ENCODE data around the gene USP30. TPM values are rescaled to one million over a fixed set of nuclear protein-coding genes. Genes with fewer than 3 reads are reported as not detected.
"Not testable (repeated sequence)": the region's sequence is repeated elsewhere in the genome, so short reads cannot be mapped to it uniquely, and the experiment has no call there.

The USP30 gene
- total RNA-seq, 1 experiment from 2014 or later = 12.5 TPM

DNA sequence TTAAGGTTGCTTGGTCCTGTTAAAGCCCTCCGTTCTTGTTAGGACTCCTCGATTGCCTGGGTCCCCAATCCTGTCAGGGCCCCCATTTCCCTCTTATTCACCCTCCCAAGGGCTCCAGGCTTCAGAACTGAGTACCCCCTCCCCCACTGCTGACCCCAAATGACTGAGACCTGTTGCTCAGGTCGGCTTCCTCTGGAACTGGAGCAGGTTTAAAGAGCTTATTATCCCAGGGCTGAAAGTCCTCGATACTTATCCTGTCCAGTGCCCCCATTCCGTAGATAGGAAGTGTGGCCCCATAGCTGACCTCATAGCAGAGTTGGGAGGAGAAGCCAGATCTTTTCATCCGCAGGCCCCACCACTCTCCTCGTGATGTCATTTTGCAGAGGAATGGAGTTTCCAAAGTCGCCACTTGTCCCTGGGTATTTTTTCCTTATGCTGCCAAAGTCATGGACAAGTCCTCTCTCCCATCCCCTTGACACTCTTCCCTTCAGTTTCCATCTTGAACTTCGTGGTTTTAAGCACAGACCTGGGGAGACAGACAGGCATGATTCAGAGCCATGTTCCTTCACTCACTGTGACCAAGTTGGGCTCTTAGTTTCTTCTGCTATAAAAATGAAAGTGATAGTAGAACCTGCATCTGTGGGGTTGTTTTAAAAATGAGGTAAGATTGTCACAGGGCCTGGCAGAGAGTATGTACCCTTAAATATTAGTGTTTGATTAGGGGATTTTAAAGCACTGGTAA is 1.2 kb downstream of the USP30 start:
- ChIA-PET POLR2A (ENCODE audit: unreplicated experiment) (interaction anchor here (0.6 kb wide), 1 partner anchor 18 kb away, joined by 4 read pairs; no protein-coding TSS in a partner anchor), CTCF (interaction anchor here (0.6 kb wide), 1 partner anchor 24 kb away, joined by 3 read pairs; no protein-coding TSS in a partner anchor)
- Histone ChIP-seq H4K20me1 (ENCODE audit: insufficient read depth) (no peaks in the 10 kb centered on the region), H3K4me2 (peak overlapping the region; percentile 80), H3F3A (ENCODE audit: insufficient read depth, low read depth) (no peaks in the 10 kb centered on the region), H3K27ac (no peak overlapping the region), H3K36me3 (ENCODE audit: low read depth) (no peaks in the 10 kb centered on the region), H2AFZ (peak overlapping the region; percentile 94), H3K4me1 (replicated peaks; ENCODE audit: insufficient read depth) (peaks cover 11% of the 10 kb centered on the region; the same call in 1 of the 2 replicates), H3K9me2 (ENCODE audit: insufficient read depth) (no peaks in the 10 kb centered on the region), H3K4me3 (peak overlapping the region; percentile 79), H3K79me2 (ENCODE audit: low read depth) (no peaks in the 10 kb centered on the region), H3K27me3 (ENCODE audit: insufficient read depth, low read depth) (no peaks in the 10 kb centered on the region), H3K9me3 (ENCODE audit: insufficient read depth, low read depth) (no peaks in the 10 kb centered on the region)
- TF ChIP-seq, protein P1, sequence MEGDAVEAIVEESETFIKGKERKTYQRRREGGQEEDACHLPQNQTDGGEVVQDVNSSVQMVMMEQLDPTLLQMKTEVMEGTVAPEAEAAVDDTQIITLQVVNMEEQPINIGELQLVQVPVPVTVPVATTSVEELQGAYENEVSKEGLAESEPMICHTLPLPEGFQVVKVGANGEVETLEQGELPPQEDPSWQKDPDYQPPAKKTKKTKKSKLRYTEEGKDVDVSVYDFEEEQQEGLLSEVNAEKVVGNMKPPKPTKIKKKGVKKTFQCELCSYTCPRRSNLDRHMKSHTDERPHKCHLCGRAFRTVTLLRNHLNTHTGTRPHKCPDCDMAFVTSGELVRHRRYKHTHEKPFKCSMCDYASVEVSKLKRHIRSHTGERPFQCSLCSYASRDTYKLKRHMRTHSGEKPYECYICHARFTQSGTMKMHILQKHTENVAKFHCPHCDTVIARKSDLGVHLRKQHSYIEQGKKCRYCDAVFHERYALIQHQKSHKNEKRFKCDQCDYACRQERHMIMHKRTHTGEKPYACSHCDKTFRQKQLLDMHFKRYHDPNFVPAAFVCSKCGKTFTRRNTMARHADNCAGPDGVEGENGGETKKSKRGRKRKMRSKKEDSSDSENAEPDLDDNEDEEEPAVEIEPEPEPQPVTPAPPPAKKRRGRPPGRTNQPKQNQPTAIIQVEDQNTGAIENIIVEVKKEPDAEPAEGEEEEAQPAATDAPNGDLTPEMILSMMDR (conservative IDR thresholded peaks at IDR 0.05) = no peak
- no peak for TF ChIP-seq EZH2 (IDR thresholded peaks at IDR 0.05; ENCODE audit: low read depth)
- no peak for DNase-seq
- TSS peak; percentile 45 for BruUV-seq (replicated peaks)
- intact Hi-C loops (cut with micrococcal nuclease; ENCODE audit: unreplicated experiment) = loop anchor here (5.0 kb wide), 1 partner anchor 196 kb away; the partner anchor contains the start of gene SSH1

DNA sequence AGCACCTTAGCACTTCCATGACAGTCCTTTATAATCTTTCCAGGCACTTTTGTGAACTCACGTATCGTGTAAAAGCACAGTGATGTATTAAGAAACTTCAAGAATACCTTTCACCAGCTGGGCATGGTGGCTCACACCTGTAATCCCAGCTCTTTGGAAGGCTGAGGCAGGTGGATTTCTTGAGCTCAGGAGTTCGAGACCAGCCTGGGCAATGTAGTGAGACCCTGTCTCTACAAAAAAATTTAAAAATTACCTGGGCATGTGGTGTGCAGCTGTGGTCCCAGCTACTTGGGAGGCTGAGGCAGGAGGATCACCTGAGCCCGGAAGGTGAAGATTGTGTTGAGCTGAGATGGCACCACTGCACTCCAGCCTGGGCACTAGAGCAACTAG is 1.7 kb downstream of the USP30 start:
- CTCF ChIA-PET; H3K27me3 ChIP-seq (ENCODE audit: insufficient read depth, low read depth): not testable (repeated sequence)
- peak overlapping the region; percentile 79; the same call in 1 of the 2 replicates for H3K4me3 ChIP-seq

DNA sequence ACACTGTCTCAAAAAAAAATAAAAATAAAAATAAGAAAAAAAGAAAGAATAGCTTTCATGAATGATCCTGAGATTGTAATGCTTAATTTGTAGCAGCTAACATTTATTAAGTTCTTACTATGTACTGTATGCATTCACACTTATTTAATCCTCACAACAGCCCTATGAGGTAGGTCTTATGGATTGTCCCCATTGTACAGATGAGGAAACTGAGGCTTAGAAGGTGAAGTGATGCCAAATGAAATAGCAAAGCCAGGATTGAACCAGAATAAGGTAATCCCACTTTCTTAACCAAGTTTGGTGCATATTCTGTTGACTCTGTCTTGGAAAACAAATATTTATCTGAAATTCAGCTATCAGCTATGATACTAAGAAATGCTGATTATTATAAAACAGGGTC is 2.1 kb downstream of the USP30 start:
- no peak for DNase-seq
- intact Hi-C loops (cut with micrococcal nuclease; ENCODE audit: unreplicated experiment) = loop anchor here (5.0 kb wide), 1 partner anchor 197 kb away; the partner anchor contains the start of gene SSH1
- Histone ChIP-seq H3K4me1 (replicated peaks; ENCODE audit: insufficient read depth) (peaks cover 11% of the 10 kb centered on the region; the same call in 1 of the 2 replicates), H2AFZ (no peak overlapping the region), H3K36me3 (ENCODE audit: low read depth) (no peaks in the 10 kb centered on the region), H3K4me2 (no peak overlapping the region), H3K27ac (no peak overlapping the region), H3K9me3 (ENCODE audit: insufficient read depth, low read depth) (no peaks in the 10 kb centered on the region), H3K4me3 (no peak overlapping the region), H3K27me3 (ENCODE audit: insufficient read depth, low read depth) (no peaks in the 10 kb centered on the region), H4K20me1 (ENCODE audit: insufficient read depth) (no peaks in the 10 kb centered on the region), H3K9me2 (ENCODE audit: insufficient read depth) (no peaks in the 10 kb centered on the region), H3K79me2 (ENCODE audit: low read depth) (no peaks in the 10 kb centered on the region), H3F3A (ENCODE audit: insufficient read depth, low read depth) (no peaks in the 10 kb centered on the region)
- CTCF ChIA-PET = no interaction called here
- no TSS peak for BruUV-seq (replicated peaks)
- POLR2A ChIA-PET (ENCODE audit: unreplicated experiment) = interaction anchor here (0.6 kb wide), 1 partner anchor 17 kb away, joined by 4 read pairs; no protein-coding TSS in a partner anchor
- no peak for TF ChIP-seq EZH2 (IDR thresholded peaks at IDR 0.05; ENCODE audit: low read depth)
- TF ChIP-seq, protein P1 (conservative IDR thresholded peaks at IDR 0.05) = no peak

More for the DNA sequence above, 1.7 kb downstream of the USP30 start:
- intact Hi-C loops (cut with micrococcal nuclease; ENCODE audit: unreplicated experiment) = loop anchor here (5.0 kb wide), 1 partner anchor 197 kb away; the partner anchor contains the start of gene SSH1
- not testable (repeated sequence) for H3F3A ChIP-seq (ENCODE audit: insufficient read depth, low read depth); DNase-seq; H3K9me2 ChIP-seq (ENCODE audit: insufficient read depth); H2AFZ ChIP-seq; H3K79me2 ChIP-seq (ENCODE audit: low read depth); BruUV-seq (replicated peaks); H3K9me3 ChIP-seq (ENCODE audit: insufficient read depth, low read depth); H3K27ac ChIP-seq; H4K20me1 ChIP-seq (ENCODE audit: insufficient read depth); H3K36me3 ChIP-seq (ENCODE audit: low read depth)
- H3K4me2 ChIP-seq = peak overlapping the region; percentile 80
- POLR2A ChIA-PET (ENCODE audit: unreplicated experiment) = interaction anchor here (0.6 kb wide), 1 partner anchor 17 kb away, joined by 4 read pairs; no protein-coding TSS in a partner anchor
- peaks cover 11% of the 10 kb centered on the region; the same call in 1 of the 2 replicates for H3K4me1 ChIP-seq (replicated peaks; ENCODE audit: insufficient read depth)
